H9 (cell line): ENCODE data around the gene FARS2. TPM values are rescaled to one million over a fixed set of nuclear protein-coding genes. Genes with fewer than 3 reads are reported as not detected.

Source experiments
- DNase-seq: peaks from one replicate; pipeline ENCODE4 v3.0.0-alpha.2; 2017
- H2AFZ ChIP-seq: one replicate; pipeline ENCODE4 v1.6.1; 2013; ENCODE audit warnings: mild to moderate bottlenecking, low read length, control low read depth, moderate library complexity
- H2AK5ac ChIP-seq: 2 replicates; pipeline ENCODE4 v1.6.1; 2013; ENCODE audit warnings: low read length, control low read depth, mixed read lengths; ENCODE audit not compliant: insufficient read length
- H2BK120ac ChIP-seq: one replicate; pipeline ENCODE4 v1.6.1; 2013; ENCODE audit warnings: low read depth, mild to moderate bottlenecking, low read length, control low read depth, inconsistent platforms; ENCODE audit not compliant: poor library complexity, severe bottlenecking
- H2BK12ac ChIP-seq: 2 replicates; pipeline ENCODE4 v1.6.1; 2013; ENCODE audit warnings: low read length, control low read depth, mixed read lengths, low read depth; ENCODE audit not compliant: insufficient read length
- H2BK15ac ChIP-seq: 2 replicates; pipeline ENCODE4 v1.6.1; 2013; ENCODE audit warnings: low read depth, low read length, control low read depth
- H2BK20ac ChIP-seq: one replicate; pipeline ENCODE4 v1.6.1; 2013; ENCODE audit warnings: low read depth, mild to moderate bottlenecking, low read length, control low read depth, inconsistent platforms; ENCODE audit not compliant: poor library complexity, severe bottlenecking
- H2BK5ac ChIP-seq: 2 replicates; pipeline ENCODE4 v1.6.1; 2013; ENCODE audit warnings: low read length, control low read depth, mixed read lengths; ENCODE audit not compliant: insufficient read length
- H3K14ac ChIP-seq: 2 replicates; pipeline ENCODE4 v1.6.1; 2013; ENCODE audit warnings: low read length, control low read depth; ENCODE audit not compliant: insufficient read depth
- H3K18ac ChIP-seq: 2 replicates; pipeline ENCODE4 v1.6.1; 2013; ENCODE audit warnings: low read depth, mild to moderate bottlenecking, mixed read lengths, low read length, control low read depth; ENCODE audit not compliant: insufficient read length
- H3K23ac ChIP-seq: 2 replicates; pipeline ENCODE4 v1.6.1; 2013; ENCODE audit warnings: low read length, control low read depth, mixed read lengths, low read depth; ENCODE audit not compliant: insufficient read length
- H3K23me2 ChIP-seq: 2 replicates; pipeline ENCODE4 v1.6.1; 2013; ENCODE audit warnings: low read depth, mild to moderate bottlenecking, mixed read lengths, low read length, control low read depth; ENCODE audit not compliant: insufficient read length, poor library complexity, severe bottlenecking
- H3K27ac ChIP-seq: 2 replicates; pipeline ENCODE4 v1.5.1; 2013; ENCODE audit warnings: low read length, control low read depth, mixed read lengths, low read depth; ENCODE audit not compliant: insufficient read length
- H3K27me3 ChIP-seq: 2 replicates; pipeline ENCODE4 v1.6.1; 2013; ENCODE audit warnings: low read length, control low read depth, inconsistent platforms; ENCODE audit not compliant: insufficient read depth
- H3K4ac ChIP-seq: 2 replicates; pipeline ENCODE4 v1.6.1; 2013; ENCODE audit warnings: low read depth, mild to moderate bottlenecking, control low read depth, inconsistent platforms, low read length, moderate library complexity
- H3K4me1 ChIP-seq: 2 replicates; pipeline ENCODE4 v1.6.1; 2013; ENCODE audit warnings: low read length, control low read depth, inconsistent platforms; ENCODE audit not compliant: insufficient read depth
- H3K4me2 ChIP-seq: 2 replicates; pipeline ENCODE4 v1.6.1; 2013; ENCODE audit warnings: low read length, control low read depth, mixed read lengths; ENCODE audit not compliant: insufficient read length, insufficient read depth
- H3K56ac ChIP-seq: 2 replicates; pipeline ENCODE4 v1.6.1; 2013; ENCODE audit warnings: low read depth, mild to moderate bottlenecking, mixed read lengths, low read length, control low read depth; ENCODE audit not compliant: insufficient read length
- H3K79me1 ChIP-seq: 2 replicates; pipeline ENCODE4 v1.6.1; 2013; ENCODE audit warnings: low read depth, mild to moderate bottlenecking, moderate library complexity, low read length, control low read depth, inconsistent platforms; ENCODE audit not compliant: insufficient read depth, poor library complexity, severe bottlenecking
- H3K79me2 ChIP-seq: 2 replicates; pipeline ENCODE4 v1.6.1; 2013; ENCODE audit warnings: low read length, control low read depth, inconsistent platforms; ENCODE audit not compliant: insufficient read depth
- H3K9ac ChIP-seq: 2 replicates; pipeline ENCODE4 v1.6.1; 2013; ENCODE audit warnings: low read length, control low read depth, mixed read lengths; ENCODE audit not compliant: insufficient read length; ENCODE audit errors: extremely low read depth
- H3K9me3 ChIP-seq: one replicate; pipeline ENCODE4 v1.6.1; 2013; ENCODE audit warnings: low read depth, low read length, inconsistent platforms; ENCODE audit not compliant: control insufficient read depth
- H3T11ph ChIP-seq: one replicate; pipeline ENCODE4 v1.6.1; 2013; ENCODE audit warnings: mild to moderate bottlenecking, low read length, control low read depth, inconsistent platforms
- H4K20me1 ChIP-seq: one replicate; pipeline ENCODE4 v1.6.1; 2013; ENCODE audit not compliant: control insufficient read depth, insufficient read length, insufficient read depth
- H4K5ac ChIP-seq: 2 replicates; pipeline ENCODE4 v1.6.1; 2013; ENCODE audit warnings: low read depth, mild to moderate bottlenecking, mixed read lengths, low read length, control low read depth; ENCODE audit not compliant: insufficient read length
- H4K8ac ChIP-seq: replicated peaks from 2 replicates; pipeline ENCODE4 v1.6.1; 2013; ENCODE audit warnings: low read length, control low read depth, mixed read lengths, low read depth; ENCODE audit not compliant: insufficient read length
- H4K91ac ChIP-seq: 2 replicates; pipeline ENCODE4 v1.6.1; 2013; ENCODE audit warnings: low read depth, mild to moderate bottlenecking, moderate library complexity, mixed read lengths, low read length, control low read depth; ENCODE audit not compliant: insufficient read length
- H3K27ac Mint-ChIP-seq, 3 experiments: 2 replicates in 2 of 3; 3 replicates in 1 of 3; pipeline ENCODE4 v1.8.0; 2020 to 2021; ENCODE audit warnings: mixed read lengths in 3 of 3, mild to moderate bottlenecking in 1 of 3, moderate library complexity in 1 of 3
- H3K27me3 Mint-ChIP-seq: 2 replicates; pipeline ENCODE4 v1.8.0; 2021; ENCODE audit warnings: low read depth, mild to moderate bottlenecking, moderate library complexity, mixed read lengths
- H3K36me3 Mint-ChIP-seq, 3 experiments: 2 replicates in 2 of 3; 3 replicates in 1 of 3; pipeline ENCODE4 v1.8.0; 2020 to 2021; ENCODE audit warnings: low read depth in 3 of 3, mixed read lengths in 3 of 3; ENCODE audit not compliant: insufficient read depth in 1 of 3
- H3K4me1 Mint-ChIP-seq, 2 experiments: 2 replicates each; pipeline ENCODE4 v1.8.0; 2020; ENCODE audit warnings: mixed read lengths in 2 of 2
- H3K4me3 Mint-ChIP-seq, 2 experiments: 2 replicates in 1 of 2; 3 replicates in 1 of 2; pipeline ENCODE4 v1.8.0; 2020 to 2021; ENCODE audit warnings: mild to moderate bottlenecking in 2 of 2, mixed read lengths in 2 of 2, moderate library complexity in 1 of 2
- H3K9me3 Mint-ChIP-seq, 2 experiments: 2 replicates in 1 of 2; 3 replicates in 1 of 2; pipeline ENCODE4 v1.8.0; 2020; ENCODE audit warnings: mild to moderate bottlenecking in 2 of 2, mixed read lengths in 2 of 2, moderate library complexity in 1 of 2
- total RNA-seq: library from RNA; stranded (reverse); gene quantifications from 2 replicates; pipeline ENCODE4 v1.2.1, GENCODE V29; 2021
- TF ChIP-seq, protein P1 (sequence below): fragments of 200-600 bp; sonication (generic); conservative IDR thresholded peaks from 3 replicates; pipeline ENCODE4 v1.8.0; 2021; ENCODE audit warnings: antibody characterized with exemption, mild to moderate bottlenecking

FARS2 gene
- total RNA-seq, 1 experiment from 2014 or later = 8.5 TPM

DNA sequence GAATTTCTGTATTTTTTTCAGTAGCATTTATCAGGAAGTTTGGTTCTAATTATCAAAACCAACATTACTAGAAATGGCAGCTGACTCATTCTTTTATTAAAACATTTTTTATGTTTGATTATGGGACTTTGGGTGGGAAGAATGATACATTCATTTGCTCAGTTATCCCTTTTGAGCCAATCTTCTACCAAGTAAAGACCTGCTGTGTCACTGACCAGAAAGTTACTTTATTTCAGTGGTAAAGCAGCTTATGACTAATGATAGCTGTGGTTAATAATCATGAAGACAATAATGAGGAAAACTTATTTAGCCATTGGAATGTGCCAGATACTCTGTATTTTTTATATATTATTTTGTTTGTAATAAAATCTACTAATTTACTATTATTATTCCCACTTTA is 142.3 kb downstream of the FARS2 start:
- H3K27me3 ChIP-seq = no peaks in the 10 kb centered on the region
- no peak overlapping the region for H3K27ac ChIP-seq
- no peak overlapping the region for H3K18ac ChIP-seq
- no peak overlapping the region for H2BK15ac ChIP-seq
- no peaks in the 10 kb centered on the region for H3K79me2 ChIP-seq
- H3K79me1 ChIP-seq = no peaks in the 10 kb centered on the region
- no peaks in the 10 kb centered on the region for H3K9me3 ChIP-seq
- H4K20me1 ChIP-seq = no peaks in the 10 kb centered on the region
- TF ChIP-seq, protein P1, sequence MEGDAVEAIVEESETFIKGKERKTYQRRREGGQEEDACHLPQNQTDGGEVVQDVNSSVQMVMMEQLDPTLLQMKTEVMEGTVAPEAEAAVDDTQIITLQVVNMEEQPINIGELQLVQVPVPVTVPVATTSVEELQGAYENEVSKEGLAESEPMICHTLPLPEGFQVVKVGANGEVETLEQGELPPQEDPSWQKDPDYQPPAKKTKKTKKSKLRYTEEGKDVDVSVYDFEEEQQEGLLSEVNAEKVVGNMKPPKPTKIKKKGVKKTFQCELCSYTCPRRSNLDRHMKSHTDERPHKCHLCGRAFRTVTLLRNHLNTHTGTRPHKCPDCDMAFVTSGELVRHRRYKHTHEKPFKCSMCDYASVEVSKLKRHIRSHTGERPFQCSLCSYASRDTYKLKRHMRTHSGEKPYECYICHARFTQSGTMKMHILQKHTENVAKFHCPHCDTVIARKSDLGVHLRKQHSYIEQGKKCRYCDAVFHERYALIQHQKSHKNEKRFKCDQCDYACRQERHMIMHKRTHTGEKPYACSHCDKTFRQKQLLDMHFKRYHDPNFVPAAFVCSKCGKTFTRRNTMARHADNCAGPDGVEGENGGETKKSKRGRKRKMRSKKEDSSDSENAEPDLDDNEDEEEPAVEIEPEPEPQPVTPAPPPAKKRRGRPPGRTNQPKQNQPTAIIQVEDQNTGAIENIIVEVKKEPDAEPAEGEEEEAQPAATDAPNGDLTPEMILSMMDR = no peak
- H3K27me3 Mint-ChIP-seq = peaks cover 2% of the 10 kb centered on the region; the same call in 1 of the 2 replicates
- no peak overlapping the region for H2BK5ac ChIP-seq
- peaks cover 7 to 18% of the 10 kb centered on the region in 2 experiments for H3K4me1 Mint-ChIP-seq
- DNase-seq = no peak
- no peak overlapping the region for H4K91ac ChIP-seq
- no peak overlapping the region for H3T11ph ChIP-seq
- no peaks in the 10 kb centered on the region for H3K23me2 ChIP-seq
- no peak overlapping the region for H3K56ac ChIP-seq
- H4K8ac ChIP-seq = no peak overlapping the region
- no peak overlapping the region for H3K23ac ChIP-seq
- H2AK5ac ChIP-seq = no peak overlapping the region
- no peak overlapping the region for H3K4me2 ChIP-seq
- H3K27ac Mint-ChIP-seq = no peak overlapping the region
- H3K14ac ChIP-seq = no peak overlapping the region
- no peak overlapping the region for H3K9ac ChIP-seq
- no peak overlapping the region for H2BK12ac ChIP-seq
- no peaks in the 10 kb centered on the region for H3K4me1 ChIP-seq
- no peak overlapping the region for H4K5ac ChIP-seq
- no peak overlapping the region for H2BK20ac ChIP-seq
- peaks cover 6% of the 10 kb centered on the region in 2 experiments for H3K9me3 Mint-ChIP-seq
- no peak overlapping the region for H2BK120ac ChIP-seq
- H3K36me3 Mint-ChIP-seq = peaks cover 0 to 10% (median 8%) of the 10 kb centered on the region in 3 experiments; a peak in 5 of 7 replicates
- H2AFZ ChIP-seq = no peak overlapping the region
- no peak overlapping the region for H3K4me3 Mint-ChIP-seq
- no peak overlapping the region for H3K4ac ChIP-seq
